BE2C (cell line): ENCODE data around the gene SLAMF7.

Experiments
- DNase-seq: peaks from one replicate; pipeline ENCODE4 v3.0.0-alpha.2; 2020
- H3K27me3 ChIP-seq: fragments of 250-450 bp; sonication (Bioruptor Pico); 2 replicates; pipeline ENCODE4 v1.5.1; 2020; ENCODE audit warnings: mild to moderate bottlenecking
- H3K36me3 ChIP-seq: fragments of 250-450 bp; sonication (Bioruptor Pico); 2 replicates; pipeline ENCODE4 v1.5.1; 2020; ENCODE audit warnings: mild to moderate bottlenecking
- H3K4me1 ChIP-seq: fragments of 250-450 bp; sonication (Bioruptor Pico); 2 replicates; pipeline ENCODE4 v1.5.1; 2020
- H3K4me3 ChIP-seq: 2 replicates; pipeline ENCODE4 v1.5.1; 2011; ENCODE audit warnings: low read depth, low read length
- H3K9me3 ChIP-seq: fragments of 250-450 bp; sonication (Bioruptor Pico); 2 replicates; pipeline ENCODE4 v1.5.1; 2020
- TF ChIP-seq, protein P1 (sequence below): IDR thresholded peaks from 2 replicates; pipeline ENCODE4 v1.5.1; 2012; ENCODE audit warnings: mild to moderate bottlenecking, low read depth, low read length

Gene SLAMF7

DNA sequence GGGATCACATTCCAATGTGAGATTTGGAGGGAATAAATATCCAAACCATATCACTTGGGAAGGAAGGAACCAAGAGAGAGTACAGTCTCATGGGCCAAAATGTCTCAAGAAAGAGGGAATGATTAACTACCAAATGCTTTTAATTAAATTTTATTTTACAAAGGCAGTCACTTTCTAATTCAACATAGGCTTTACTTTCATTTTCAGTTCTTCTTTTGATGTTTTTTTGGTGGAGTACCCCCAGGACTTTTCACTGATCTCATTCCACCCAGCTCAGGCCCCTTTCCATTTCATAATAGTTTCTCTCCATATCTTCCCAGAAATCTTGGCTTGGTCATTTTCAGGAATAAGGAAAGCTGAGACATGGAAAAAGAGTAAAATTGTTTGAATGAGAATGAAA is 5.1 kb upstream of the SLAMF7 start:
- no peak overlapping the region for H3K4me3 ChIP-seq
- DNase-seq, result no peak
- H3K4me1 ChIP-seq, result no peaks in the 10 kb centered on the region
- TF ChIP-seq, protein P1, sequence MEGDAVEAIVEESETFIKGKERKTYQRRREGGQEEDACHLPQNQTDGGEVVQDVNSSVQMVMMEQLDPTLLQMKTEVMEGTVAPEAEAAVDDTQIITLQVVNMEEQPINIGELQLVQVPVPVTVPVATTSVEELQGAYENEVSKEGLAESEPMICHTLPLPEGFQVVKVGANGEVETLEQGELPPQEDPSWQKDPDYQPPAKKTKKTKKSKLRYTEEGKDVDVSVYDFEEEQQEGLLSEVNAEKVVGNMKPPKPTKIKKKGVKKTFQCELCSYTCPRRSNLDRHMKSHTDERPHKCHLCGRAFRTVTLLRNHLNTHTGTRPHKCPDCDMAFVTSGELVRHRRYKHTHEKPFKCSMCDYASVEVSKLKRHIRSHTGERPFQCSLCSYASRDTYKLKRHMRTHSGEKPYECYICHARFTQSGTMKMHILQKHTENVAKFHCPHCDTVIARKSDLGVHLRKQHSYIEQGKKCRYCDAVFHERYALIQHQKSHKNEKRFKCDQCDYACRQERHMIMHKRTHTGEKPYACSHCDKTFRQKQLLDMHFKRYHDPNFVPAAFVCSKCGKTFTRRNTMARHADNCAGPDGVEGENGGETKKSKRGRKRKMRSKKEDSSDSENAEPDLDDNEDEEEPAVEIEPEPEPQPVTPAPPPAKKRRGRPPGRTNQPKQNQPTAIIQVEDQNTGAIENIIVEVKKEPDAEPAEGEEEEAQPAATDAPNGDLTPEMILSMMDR, result no peak
- no peaks in the 10 kb centered on the region for H3K36me3 ChIP-seq
- no peaks in the 10 kb centered on the region for H3K27me3 ChIP-seq
- H3K9me3 ChIP-seq, result no peaks in the 10 kb centered on the region

DNA sequence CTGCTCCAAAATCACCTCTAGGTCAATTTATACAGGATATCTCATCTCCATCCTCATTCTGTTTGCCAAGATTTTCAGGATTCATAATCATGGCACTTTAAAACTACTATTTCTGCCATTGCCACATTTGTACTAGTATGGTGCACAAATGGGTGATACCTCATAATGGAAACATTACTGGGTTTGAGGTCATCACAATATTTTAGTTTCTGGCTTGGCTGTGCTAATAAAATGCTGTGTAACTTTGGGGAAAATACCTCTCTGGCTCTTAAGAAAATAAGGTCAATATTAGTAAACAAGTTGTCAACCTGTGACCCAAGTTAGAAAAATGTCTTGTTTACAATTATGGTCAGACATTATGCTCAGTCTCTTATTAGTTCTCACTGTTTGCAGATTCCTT is 4.7 kb upstream of the SLAMF7 start:
- TF ChIP-seq, protein P1, result no peak
- H3K9me3 ChIP-seq, result no peaks in the 10 kb centered on the region
- H3K36me3 ChIP-seq, result no peaks in the 10 kb centered on the region
- no peaks in the 10 kb centered on the region for H3K27me3 ChIP-seq
- no peaks in the 10 kb centered on the region for H3K4me1 ChIP-seq
- H3K4me3 ChIP-seq, result no peak overlapping the region
- DNase-seq, result no peak

DNA sequence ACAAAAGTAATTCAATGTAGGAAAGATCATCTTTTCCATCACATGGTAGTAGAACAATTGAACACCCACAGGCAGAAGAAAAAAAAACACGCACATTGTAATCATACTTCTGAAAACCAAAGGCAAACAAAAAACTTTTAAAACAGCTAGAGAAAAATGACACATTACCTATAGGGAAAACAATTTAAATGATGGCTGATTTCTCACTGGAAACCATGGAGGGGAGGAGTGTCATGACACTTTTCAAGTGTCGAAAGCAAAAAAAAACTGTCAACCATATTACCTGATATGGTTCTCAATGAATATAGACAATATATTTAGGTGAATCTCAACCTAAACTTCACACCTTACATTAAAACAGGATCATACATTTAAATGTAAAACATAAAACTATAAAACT is 776 bp upstream of the SLAMF7 start:
- H3K9me3 ChIP-seq, result no peaks in the 10 kb centered on the region
- TF ChIP-seq, protein P1, result no peak
- no peaks in the 10 kb centered on the region for H3K4me1 ChIP-seq
- DNase-seq, result no peak
- H3K36me3 ChIP-seq, result no peaks in the 10 kb centered on the region
- H3K27me3 ChIP-seq, result no peaks in the 10 kb centered on the region
- H3K4me3 ChIP-seq, result no peak overlapping the region

DNA sequence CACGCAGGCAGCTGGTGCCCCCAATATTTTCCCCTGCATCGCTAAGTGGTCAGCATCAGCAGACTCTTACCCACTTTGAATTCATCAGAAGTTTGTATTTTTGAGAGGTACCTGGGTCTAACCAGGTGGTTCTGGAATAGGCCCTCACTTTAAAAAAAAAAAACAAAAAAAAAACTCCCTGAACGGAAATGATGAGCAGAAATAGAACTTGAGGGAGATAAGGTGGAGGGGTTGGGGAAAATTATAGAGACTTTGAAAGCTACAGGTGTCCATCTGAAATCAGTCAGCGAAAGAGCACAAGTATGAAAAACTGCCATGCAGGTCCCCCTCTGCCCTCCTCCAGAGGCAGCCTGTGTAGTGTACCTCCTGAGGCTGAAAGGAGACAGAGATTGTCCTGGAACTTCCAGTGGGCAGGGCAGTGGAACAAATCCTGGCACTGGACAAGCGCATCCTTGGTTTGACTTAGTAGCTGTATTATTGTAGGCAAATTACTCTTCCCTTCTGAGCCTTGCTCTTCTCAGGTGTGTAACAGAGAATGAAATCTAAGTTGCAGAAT is 1.2 kb downstream of the SLAMF7 start:
- TF ChIP-seq, protein P1, result no peak
- DNase-seq, result no peak
- Histone ChIP-seq H3K27me3 (no peaks in the 10 kb centered on the region), H3K4me1 (no peaks in the 10 kb centered on the region), H3K36me3 (no peaks in the 10 kb centered on the region), H3K9me3 (no peaks in the 10 kb centered on the region), H3K4me3 (no peak overlapping the region)

DNA sequence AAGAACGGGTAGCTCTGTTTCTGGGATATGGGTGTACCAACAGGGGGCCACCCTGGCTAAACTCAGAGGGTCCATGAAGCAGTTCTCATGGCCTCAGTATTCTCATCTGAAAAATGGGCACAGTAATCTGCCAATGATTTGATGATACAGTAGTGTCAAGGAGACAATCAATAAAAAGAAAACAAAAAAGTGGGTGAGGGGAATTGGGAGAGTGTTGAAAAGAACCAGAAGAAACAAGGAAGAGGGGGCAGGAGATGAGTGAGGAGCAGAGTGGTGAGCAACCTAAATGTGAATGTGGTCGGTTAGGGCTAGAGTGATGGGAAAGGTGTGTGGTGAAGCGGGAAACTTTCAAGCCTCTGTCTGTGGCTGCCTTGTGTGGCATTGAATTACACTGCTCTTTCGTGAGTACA is 2.0 kb downstream of the SLAMF7 start:
- H3K27me3 ChIP-seq, result no peaks in the 10 kb centered on the region

DNA sequence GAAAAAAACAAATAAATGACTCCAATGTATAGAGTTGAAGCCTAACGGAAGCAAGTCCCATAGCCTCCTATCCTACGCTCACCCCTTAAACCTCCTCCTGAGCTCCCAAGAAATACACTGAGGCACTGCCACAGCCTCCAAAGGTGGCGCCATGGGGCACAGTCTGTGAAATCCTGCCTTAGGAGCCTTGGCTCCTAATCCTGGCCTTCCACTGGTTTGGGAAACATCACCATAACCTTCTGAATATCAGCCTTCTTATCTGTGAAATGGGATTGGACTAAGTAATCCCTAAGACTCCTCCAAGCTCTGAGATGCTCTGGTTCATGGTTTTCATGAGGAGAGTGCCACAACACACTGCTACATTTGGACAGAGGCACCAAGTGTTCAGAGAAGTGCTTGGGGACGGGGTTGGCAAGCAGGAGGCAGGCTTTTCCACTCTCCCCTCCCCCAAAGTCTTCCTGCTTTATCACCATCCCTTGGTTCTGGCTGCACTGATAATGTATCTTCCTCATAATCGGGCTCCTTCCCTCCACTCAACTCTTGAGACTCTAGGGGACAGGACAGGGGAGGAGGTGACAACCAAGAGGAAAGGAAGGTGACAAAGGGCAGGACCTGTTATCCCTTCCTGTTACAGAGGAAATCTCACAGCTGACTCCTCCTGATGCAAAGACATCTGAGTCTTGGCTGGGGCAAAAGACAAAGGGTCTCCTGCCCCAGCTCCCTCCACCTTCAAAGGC is 2.7 kb downstream of the SLAMF7 start:
- no peaks in the 10 kb centered on the region for H3K27me3 ChIP-seq
- H3K9me3 ChIP-seq, result no peaks in the 10 kb centered on the region
- DNase-seq, result no peak
- H3K4me3 ChIP-seq, result no peak overlapping the region
- no peaks in the 10 kb centered on the region for H3K4me1 ChIP-seq
- TF ChIP-seq, protein P1, result no peak
- H3K36me3 ChIP-seq, result no peaks in the 10 kb centered on the region

More for the DNA sequence above, 2.0 kb downstream of the SLAMF7 start:
- no peaks in the 10 kb centered on the region for H3K36me3 ChIP-seq
- H3K4me3 ChIP-seq, result no peak overlapping the region
- TF ChIP-seq, protein P1, result no peak
- no peaks in the 10 kb centered on the region for H3K4me1 ChIP-seq
- H3K9me3 ChIP-seq, result no peaks in the 10 kb centered on the region
- DNase-seq, result no peak
